Muscle layer of duodenum (tissue), 2 donors: ENCODE results near the gene C6orf89.

Experiments used
- H3K27ac ChIP-seq: one replicate; pipeline ENCODE4 v1.7.0; 2013; ENCODE audit warnings: mild to moderate bottlenecking, low read length
- H3K27me3 ChIP-seq: one replicate; pipeline ENCODE4 v1.7.0; 2013; ENCODE audit warnings: low read depth, mild to moderate bottlenecking, control low read depth, low read length
- H3K36me3 ChIP-seq, 2 donors: one replicate each; pipeline ENCODE4 v1.7.0; 2013; ENCODE audit warnings: low read length in 2 of 2, control low read depth in 1 of 2, mild to moderate bottlenecking in 1 of 2; ENCODE audit not compliant: insufficient read depth in 2 of 2, control insufficient read depth in 1 of 2
- H3K4me1 ChIP-seq, 2 donors: one replicate each; pipeline ENCODE4 v1.7.0; 2013; ENCODE audit warnings: low read length in 2 of 2, mild to moderate bottlenecking in 2 of 2, control low read depth in 1 of 2, moderate library complexity in 1 of 2; ENCODE audit not compliant: insufficient read depth in 2 of 2, control insufficient read depth in 1 of 2
- H3K4me3 ChIP-seq, 2 donors: one replicate each; pipeline ENCODE4 v1.7.0; 2013; ENCODE audit warnings: low read length in 2 of 2, low read depth in 1 of 2, mild to moderate bottlenecking in 1 of 2
- H3K9me3 ChIP-seq, 2 donors: one replicate each; pipeline ENCODE4 v1.7.0; 2013; ENCODE audit warnings: low read length in 2 of 2, control low read depth in 1 of 2, mild to moderate bottlenecking in 1 of 2; ENCODE audit not compliant: control insufficient read depth in 1 of 2
- donor health status: healthy.

The C6orf89 gene

DNA sequence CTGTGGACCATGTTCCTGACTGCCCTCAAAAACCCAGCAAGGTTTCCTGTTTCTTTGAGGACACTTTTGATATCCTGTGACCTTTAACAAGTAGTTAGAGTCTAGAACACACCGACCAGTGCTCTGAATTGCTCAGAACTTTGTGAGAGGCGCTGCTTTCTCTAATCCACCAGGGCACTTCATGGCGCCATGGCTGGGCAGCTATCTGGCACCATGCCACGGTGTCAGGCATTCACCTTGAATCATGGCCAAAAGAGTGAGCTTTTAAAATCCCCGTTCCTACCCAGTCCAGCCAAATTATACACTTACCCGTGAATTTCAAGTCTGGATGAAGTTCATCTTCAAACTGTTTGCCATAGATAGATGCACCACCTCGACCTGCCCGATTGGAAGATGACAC, 29.5 kb upstream of the C6orf89 start:
- H3K27ac ChIP-seq = no peak overlapping the region
- no peak overlapping the region for H3K4me3 ChIP-seq
- H3K27me3 ChIP-seq = no peaks in the 10 kb centered on the region
- peaks cover 0 to 2% of the 10 kb centered on the region in 2 donors for H3K4me1 ChIP-seq
- H3K36me3 ChIP-seq = peaks cover 0 to 10% of the 10 kb centered on the region in 2 donors
- H3K9me3 ChIP-seq = no peaks in the 10 kb centered on the region

DNA sequence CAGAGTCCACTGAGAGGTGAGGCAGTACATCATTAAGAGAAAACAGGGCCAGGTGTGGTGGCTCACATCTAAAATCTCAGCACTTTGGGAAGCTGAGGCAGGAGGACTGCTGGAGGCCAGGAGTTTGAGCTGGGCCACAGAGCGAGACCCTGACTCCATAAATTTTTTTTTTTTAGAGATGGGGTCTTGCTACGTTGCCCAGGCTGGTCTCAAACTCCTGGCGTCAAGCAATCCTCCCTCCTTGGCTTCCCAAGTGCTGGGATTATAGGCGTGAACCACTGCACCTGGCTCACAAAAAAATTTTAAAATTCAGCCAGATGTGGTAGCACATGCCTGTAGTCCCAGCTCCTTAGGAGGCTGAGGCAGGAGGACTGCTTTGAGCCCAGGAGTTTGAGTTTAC, 28.4 kb upstream of the C6orf89 start:
- Histone ChIP-seq H3K27me3 (no peaks in the 10 kb centered on the region), H3K36me3 (peaks cover 0 to 11% of the 10 kb centered on the region in 2 donors), H3K27ac (no peak overlapping the region), H3K4me3 (no peak overlapping the region), H3K4me1 (no peaks in the 10 kb centered on the region), H3K9me3 (no peaks in the 10 kb centered on the region)

DNA sequence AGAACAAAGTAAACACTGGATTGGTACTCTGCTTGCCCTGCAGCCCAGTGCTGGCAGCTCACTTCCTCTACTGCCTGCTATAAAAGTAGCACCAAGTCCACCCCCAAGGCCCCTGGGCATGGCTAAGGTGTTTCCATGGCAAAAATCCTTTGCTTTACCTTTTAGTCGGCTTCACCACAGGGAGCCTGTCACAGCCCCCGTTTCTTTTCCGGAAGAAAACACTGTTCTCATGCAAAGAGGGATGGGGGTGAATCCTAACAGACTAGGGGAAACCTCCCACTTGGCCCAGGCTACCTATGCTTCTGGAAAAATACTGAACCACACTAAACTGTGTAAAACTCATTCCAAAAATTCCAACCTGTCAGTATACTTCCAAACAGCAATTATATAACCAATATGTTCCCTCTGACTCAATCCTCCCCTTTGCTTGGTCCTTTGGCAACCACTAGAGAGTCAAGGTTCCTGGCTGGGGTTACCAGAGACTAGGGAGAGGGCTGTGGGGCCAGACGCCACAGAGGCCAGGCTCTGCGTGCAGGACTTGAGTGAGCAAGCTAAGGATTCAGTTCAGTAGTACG, 27.3 kb upstream of the C6orf89 start:
- H3K4me3 ChIP-seq = no peak overlapping the region
- no peaks in the 10 kb centered on the region for H3K9me3 ChIP-seq
- peaks cover 0 to 14% of the 10 kb centered on the region in 2 donors for H3K36me3 ChIP-seq
- no peak overlapping the region for H3K27ac ChIP-seq
- no peaks in the 10 kb centered on the region for H3K4me1 ChIP-seq
- H3K27me3 ChIP-seq = no peaks in the 10 kb centered on the region

DNA sequence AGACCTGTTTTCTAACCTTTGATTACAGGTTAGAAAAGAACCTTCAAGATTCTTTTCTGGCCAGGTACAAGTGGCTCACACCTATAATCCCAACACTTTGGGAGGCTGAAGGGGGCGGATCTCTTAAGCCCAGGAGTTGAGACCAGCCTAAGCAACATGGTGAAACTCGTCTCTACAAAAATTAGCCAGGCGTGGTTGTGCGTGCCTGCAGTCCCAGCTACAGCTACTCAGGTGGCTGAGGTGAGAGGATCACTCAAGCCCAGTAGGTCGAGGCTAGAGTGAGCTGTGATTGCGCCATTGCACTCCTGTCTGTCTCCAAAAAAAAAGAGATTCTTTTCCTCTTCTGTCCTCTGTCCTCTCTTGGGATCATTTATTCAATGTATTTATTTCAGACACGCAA, 25.6 kb upstream of the C6orf89 start:
- peaks cover 7 to 11% of the 10 kb centered on the region in 2 donors for H3K36me3 ChIP-seq
- no peaks in the 10 kb centered on the region for H3K4me1 ChIP-seq
- H3K27ac ChIP-seq = no peak overlapping the region
- H3K9me3 ChIP-seq = no peaks in the 10 kb centered on the region
- H3K4me3 ChIP-seq = no peak overlapping the region
- no peaks in the 10 kb centered on the region for H3K27me3 ChIP-seq

DNA sequence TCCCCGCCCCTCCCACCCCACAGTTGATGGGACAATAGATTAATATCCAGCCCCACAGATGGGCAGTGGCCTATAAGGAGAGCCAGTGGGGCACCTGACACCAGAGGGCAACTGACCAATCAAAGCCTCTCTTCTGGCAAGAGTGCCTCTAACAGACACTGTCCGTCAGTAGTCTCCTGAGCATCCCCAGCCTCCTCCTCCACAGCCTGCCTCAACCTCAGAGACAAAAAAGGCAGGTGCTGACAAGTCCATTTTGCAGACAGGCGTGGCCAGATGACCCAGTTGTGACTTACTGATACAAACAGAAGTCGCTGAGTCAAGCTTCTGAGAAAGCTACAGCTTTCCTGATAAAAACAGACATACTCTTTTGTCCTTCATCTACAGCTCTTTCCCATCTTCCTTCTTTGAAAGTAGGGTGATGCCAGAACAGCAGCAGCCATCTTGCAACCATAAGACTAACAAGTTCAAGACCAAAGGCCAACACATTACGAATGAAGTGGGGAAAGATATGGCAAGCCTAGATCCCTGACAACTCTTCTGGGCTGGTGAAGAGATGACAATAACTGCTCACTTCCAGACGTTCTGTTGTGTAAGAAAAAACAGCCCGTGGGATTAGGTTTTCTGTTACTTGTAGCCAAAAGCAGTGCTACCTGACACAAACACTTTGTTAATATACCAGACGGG, 23.4 kb upstream of the C6orf89 start:
- Histone ChIP-seq H3K27ac (no peak overlapping the region), H3K9me3 (no peaks in the 10 kb centered on the region), H3K36me3 (peaks cover 7 to 8% of the 10 kb centered on the region in 2 donors), H3K27me3 (no peaks in the 10 kb centered on the region), H3K4me3 (no peak overlapping the region), H3K4me1 (no peaks in the 10 kb centered on the region)

DNA sequence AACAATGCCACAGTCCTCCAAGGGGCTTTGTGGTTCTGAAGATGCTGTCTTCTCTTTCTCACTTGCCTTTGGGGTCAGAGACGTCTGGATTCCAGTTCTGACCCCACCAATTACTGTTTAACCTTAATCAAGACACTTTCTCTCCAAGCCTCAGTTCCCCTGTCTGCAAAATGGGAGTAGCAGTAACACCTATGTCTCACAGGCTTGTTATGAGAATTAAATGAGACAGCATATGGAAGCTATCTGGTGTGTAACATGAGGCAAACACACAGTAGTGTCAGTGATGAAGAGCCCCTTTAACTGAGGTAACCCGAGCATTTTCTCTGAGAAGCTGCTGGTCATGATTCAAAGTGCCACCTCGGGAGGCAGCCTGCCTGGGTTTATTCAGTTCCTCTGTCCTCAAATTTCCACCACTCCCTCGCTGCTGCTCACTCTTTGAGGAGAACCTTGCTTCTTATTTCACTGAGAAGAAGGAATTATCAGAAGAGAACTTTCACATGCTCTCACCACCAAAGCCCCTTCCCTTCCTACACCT, 22.8 kb upstream of the C6orf89 start:
- Histone ChIP-seq H3K36me3 (peaks cover 7 to 8% of the 10 kb centered on the region in 2 donors), H3K4me3 (no peak overlapping the region), H3K9me3 (no peaks in the 10 kb centered on the region), H3K27me3 (no peaks in the 10 kb centered on the region), H3K4me1 (no peaks in the 10 kb centered on the region), H3K27ac (no peak overlapping the region)

DNA sequence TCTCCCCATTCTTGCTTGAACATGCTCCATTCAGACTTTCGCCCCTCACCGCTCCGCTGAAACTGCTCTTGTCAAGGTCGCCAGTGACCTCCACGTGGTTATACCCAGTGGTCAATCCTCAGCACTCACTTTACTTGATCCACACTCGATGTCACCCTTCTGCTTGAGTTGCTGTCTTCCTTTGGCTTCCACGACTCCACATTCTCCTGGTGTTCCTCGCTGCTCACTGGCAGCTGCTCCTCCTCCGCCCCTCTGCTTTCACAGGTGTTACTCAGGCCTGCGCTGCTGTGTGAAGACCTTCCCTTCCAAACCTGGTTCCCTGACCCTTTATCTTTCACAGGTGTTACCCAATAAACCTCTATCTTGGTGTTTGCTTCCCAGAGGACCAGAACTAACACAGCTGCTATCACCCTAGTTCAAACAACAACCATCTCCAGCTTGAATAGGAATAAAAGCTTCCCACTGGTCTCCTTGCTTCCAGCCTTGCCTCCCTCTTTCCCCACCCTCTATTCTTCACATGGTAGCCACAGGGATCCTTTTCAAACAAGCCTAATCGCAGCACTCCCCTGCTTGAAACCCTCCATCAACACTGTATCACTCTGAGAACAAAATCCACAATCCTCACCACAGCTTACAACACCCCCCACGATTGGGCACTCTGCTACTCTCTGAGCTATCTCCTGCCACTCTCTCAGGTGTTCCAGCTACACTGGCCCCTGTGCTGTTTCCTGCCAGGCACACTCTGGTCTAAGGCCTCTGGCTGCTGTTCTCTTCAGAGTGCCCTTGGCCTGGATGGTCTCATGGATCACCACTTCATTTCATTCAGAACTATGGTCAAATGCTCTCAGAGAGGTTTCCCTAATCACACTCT, 21.8 kb upstream of the C6orf89 start:
- Histone ChIP-seq H3K9me3 (no peaks in the 10 kb centered on the region), H3K36me3 (peaks cover 7 to 8% of the 10 kb centered on the region in 2 donors)

DNA sequence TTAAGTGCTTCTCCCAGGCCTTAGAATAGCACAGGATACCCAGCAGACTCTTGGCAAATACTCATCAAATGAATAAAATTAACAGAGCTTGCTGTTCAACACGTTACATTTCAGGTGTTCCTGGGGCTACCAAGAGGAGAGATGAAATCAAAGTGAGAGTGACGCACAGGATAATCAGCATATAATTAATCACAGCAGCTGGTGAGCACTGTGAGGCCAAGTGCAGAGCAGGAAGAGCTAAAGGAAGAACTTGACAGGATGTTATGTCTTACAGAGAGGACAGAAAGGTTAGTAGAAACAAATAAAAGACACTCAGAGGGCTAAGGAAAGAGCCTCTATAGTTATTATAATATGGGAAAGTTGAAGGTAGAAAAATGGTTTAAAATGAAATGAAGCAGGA, 19.9 kb upstream of the C6orf89 start:
- H3K4me3 ChIP-seq = no peak overlapping the region
- H3K9me3 ChIP-seq = no peaks in the 10 kb centered on the region
- no peak overlapping the region for H3K27ac ChIP-seq
- H3K27me3 ChIP-seq = no peaks in the 10 kb centered on the region
- H3K4me1 ChIP-seq = no peaks in the 10 kb centered on the region
- peaks cover 7 to 8% of the 10 kb centered on the region in 2 donors for H3K36me3 ChIP-seq

More for the DNA sequence above, 21.8 kb upstream of the C6orf89 start:
- no peaks in the 10 kb centered on the region for H3K27me3 ChIP-seq
- H3K4me1 ChIP-seq = no peaks in the 10 kb centered on the region
- no peak overlapping the region for H3K27ac ChIP-seq
- H3K4me3 ChIP-seq = no peak overlapping the region

DNA sequence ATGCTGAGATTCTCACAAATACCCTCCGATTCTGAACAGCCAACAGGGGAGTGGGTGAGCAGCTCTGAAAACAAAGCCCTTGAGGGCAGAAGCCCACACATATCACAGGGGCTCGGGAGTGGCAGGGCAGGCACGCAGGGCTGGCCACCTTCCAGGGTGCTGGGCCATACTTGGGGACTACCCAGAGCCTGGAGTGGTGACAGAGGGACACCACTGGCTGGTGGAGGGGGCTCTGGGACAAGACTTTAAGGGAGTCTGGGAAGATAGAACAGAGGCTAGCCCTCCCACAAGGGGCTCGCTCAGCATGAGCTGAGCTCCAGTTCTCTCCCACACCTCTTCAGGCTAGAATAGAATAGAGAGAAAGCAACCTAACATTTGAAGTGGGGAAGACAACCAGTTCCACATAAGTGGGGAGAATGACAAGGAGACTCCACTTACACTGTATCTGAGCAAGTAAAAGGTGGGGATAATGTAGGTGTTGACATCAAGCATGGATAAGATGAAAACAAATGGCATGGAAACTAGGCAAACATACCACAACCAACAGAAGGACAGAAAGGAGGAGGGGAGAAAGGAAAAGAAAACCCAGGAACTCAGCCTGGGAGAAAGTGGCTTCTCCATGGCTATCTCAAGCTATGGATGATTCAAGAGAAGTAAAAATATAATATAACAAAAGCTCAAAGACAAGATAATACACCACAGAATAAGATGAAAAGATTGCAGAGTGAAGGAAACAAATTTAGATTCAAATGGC, 18.1 kb upstream of the C6orf89 start:
- Histone ChIP-seq H3K27me3 (no peaks in the 10 kb centered on the region), H3K4me1 (no peaks in the 10 kb centered on the region), H3K27ac (no peak overlapping the region), H3K9me3 (no peaks in the 10 kb centered on the region), H3K4me3 (no peak overlapping the region), H3K36me3 (peaks cover 3 to 7% of the 10 kb centered on the region in 2 donors)

DNA sequence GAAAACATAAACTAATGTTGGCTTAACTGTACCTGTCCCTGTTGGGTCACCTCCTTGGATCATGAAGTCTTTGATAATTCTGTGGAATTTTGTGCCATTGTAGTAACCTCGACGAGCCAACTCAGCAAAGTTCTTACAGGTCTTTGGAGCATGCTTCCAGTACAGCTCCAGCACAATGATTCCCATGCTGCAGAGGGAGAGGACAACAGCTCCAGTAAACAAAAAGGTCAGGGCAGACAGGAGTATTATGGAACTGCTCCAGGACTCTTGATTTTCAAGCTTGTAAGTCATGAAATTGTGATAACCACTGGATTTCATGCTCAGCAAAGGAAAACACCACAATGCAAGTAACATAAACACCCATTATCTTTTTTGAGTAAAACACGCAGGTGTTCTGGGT, 14.1 kb upstream of the C6orf89 start:
- H3K27ac ChIP-seq = no peak overlapping the region
- no peaks in the 10 kb centered on the region for H3K27me3 ChIP-seq
- H3K4me1 ChIP-seq = peaks cover 3 to 13% of the 10 kb centered on the region in 2 donors
- no peaks in the 10 kb centered on the region for H3K9me3 ChIP-seq
- H3K4me3 ChIP-seq = no peak overlapping the region
- peaks cover 0 to 4% of the 10 kb centered on the region in 2 donors for H3K36me3 ChIP-seq

DNA sequence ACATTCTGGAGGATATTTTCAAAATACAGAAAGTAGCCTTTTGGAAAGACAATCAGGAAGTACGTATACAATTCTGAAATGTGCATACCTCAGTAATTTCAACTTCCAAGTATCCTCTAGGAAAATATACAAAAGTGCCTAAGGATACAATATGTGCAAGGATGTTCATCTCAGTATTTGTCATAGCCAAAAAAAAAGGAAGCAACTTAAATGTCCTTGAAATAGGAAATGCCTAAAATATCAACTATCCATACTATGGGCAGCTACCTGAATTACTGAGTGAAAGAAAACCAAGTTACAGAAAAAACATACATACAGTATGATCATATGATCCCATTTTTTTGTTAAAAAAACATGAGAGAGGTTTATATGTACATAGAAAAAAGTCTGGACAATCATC, 12.6 kb upstream of the C6orf89 start:
- Histone ChIP-seq H3K36me3 (peaks cover 0 to 4% of the 10 kb centered on the region in 2 donors), H3K4me1 (peaks cover 3 to 13% of the 10 kb centered on the region in 2 donors), H3K27ac (no peak overlapping the region), H3K9me3 (no peaks in the 10 kb centered on the region), H3K4me3 (no peak overlapping the region), H3K27me3 (no peaks in the 10 kb centered on the region)
